Lower leg skin (tissue), 4 donors: ENCODE results near the gene PRMT9. TPM values are rescaled to one million over a fixed set of nuclear protein-coding genes. Genes with fewer than 3 reads are reported as not detected.

Experiments used
- DNase-seq, 2 donors: peaks; one replicate each; pipeline ENCODE4 v3.0.0-alpha.2; 2019; ENCODE audit warnings: low spot score in 2 of 2
- H3K4me3 ChIP-seq: fragments of 200-600 bp; sonication (generic); 2 replicates; pipeline ENCODE4 v1.5.1; 2017; ENCODE audit warnings: mild to moderate bottlenecking, low read depth; ENCODE audit not compliant: poor library complexity, severe bottlenecking
- CTCF ChIP-seq, 3 donors: fragments of 450-650 bp; IDR thresholded peaks; one replicate each; pipeline ENCODE4 v1.5.1; 2016; ENCODE audit warnings: antibody characterized with exemption in 3 of 3, mild to moderate bottlenecking in 3 of 3, moderate library complexity in 2 of 3
- POLR2A ChIP-seq, 2 donors: fragments of 450-650 bp; IDR thresholded peaks; one replicate each; pipeline ENCODE4 v1.6.1; 2016 to 2017; ENCODE audit warnings: antibody characterized with exemption in 2 of 2, mild to moderate bottlenecking in 1 of 2, moderate library complexity in 1 of 2
- WGBS, 2 donors: methylation state at CpG; one replicate each; pipeline ENCODE4 v1.1.5; 2018; 5-methylcytosine and 5-hydroxymethylcytosine counted together
- intact Hi-C: fragments of 100-400 bp; cut with DNase I; formaldehyde crosslinking; loops from one replicate; pipeline ENCODE4 v1.15.0; 2023; ENCODE audit warnings: low total_unique reads
- total RNA-seq, 4 donors: library from RNA; depleted of rRNA; stranded (reverse); fragments of >200 nt; gene quantifications; one replicate each; pipeline ENCODE4 v1.1.0, GENCODE V29; 2016

PRMT9 gene
- total RNA-seq, 4 donors from 2014 or later = 7.6 to 10.3 (median 9.1) TPM

GRCh38 chr4:147594578-147594977 is 89.4 kb downstream of the PRMT9 start:
- TF ChIP-seq POLR2A (IDR thresholded peaks at IDR 0.05) (no peak), CTCF (IDR thresholded peaks at IDR 0.05) (no peak)
- intact Hi-C loops = no loop called here
- no peak overlapping the region for H3K4me3 ChIP-seq
- no peak for DNase-seq
- 42 to 43% methylated on average over 2 of the region's 2 CpGs for WGBS, 2 donors

- no peak overlapping the region for H3K4me3 ChIP-seq
- 63 to 65% methylated on average over 5 of the region's 5 CpGs for WGBS, 2 donors
- TF ChIP-seq CTCF (IDR thresholded peaks at IDR 0.05) (no peak), POLR2A (IDR thresholded peaks at IDR 0.05) (no peak)
- no peak for DNase-seq
- intact Hi-C loops = no loop called here
Observed at GRCh38 chr4:147594107-147594506, 89.9 kb downstream of the PRMT9 start.

- no peak overlapping the region for H3K4me3 ChIP-seq
- no peak for TF ChIP-seq POLR2A (IDR thresholded peaks at IDR 0.05)
- TF ChIP-seq CTCF (IDR thresholded peaks at IDR 0.05) = no peak
- intact Hi-C loops = no loop called here
- no peak for DNase-seq
Observed at GRCh38 chr4:147591106-147591505, 92.9 kb downstream of the PRMT9 start.

GRCh38 chr4:147590249-147590920 is 93.6 kb downstream of the PRMT9 start:
- peak in 1 of 2 donors; percentile 42 for DNase-seq
- TF ChIP-seq CTCF (IDR thresholded peaks at IDR 0.05) (no peak), POLR2A (IDR thresholded peaks at IDR 0.05) (no peak)
- 45 to 46% methylated on average over 12 of the region's 12 CpGs for WGBS, 2 donors
- intact Hi-C loops = no loop called here
- no peak overlapping the region for H3K4me3 ChIP-seq

- no peak for TF ChIP-seq POLR2A (IDR thresholded peaks at IDR 0.05)
- TF ChIP-seq CTCF (IDR thresholded peaks at IDR 0.05) = no peak
- 64 to 72% methylated on average over 1 of the region's 1 CpG for WGBS, 2 donors
- intact Hi-C loops = no loop called here
- no peak for DNase-seq
- no peak overlapping the region for H3K4me3 ChIP-seq
Observed at GRCh38 chr4:147589586-147589985, 94.4 kb downstream of the PRMT9 start.

Other genes with a start within 250 kb of the PRMT9 start
- gene EDNRA, start 203.1 kb downstream of the PRMT9 start, total RNA-seq = 10 to 100 TPM in 1 of 4 donors, 1 to 10 TPM in 3; 2.1 to 10.3 (median 6.0) TPM
- 10 to 100 TPM; 21.1 to 27.0 (median 25.0) TPM for gene TMEM184C, start 66.8 kb downstream of the PRMT9 start, total RNA-seq
- 10 to 100 TPM; 30.6 to 45.8 (median 37.9) TPM for gene ARHGAP10, start 47.9 kb upstream of the PRMT9 start, total RNA-seq